GM19372 (cell line): ENCODE results near the gene TMEM273.
"Not testable (repeated sequence)": the region's sequence is repeated elsewhere in the genome, so short reads cannot be mapped to it uniquely, and the experiment has no call there.

Source experiments
- ATAC-seq: cut with Tn5 transposase; IDR thresholded peaks from one replicate; pipeline ENCODE4 v1.9.1; 2021; ENCODE audit warnings: mild to moderate bottlenecking, low read depth, moderate library complexity; ENCODE audit not compliant: unreplicated experiment

The TMEM273 gene

GRCh38 chr10:49207113-49207512, 18.9 kb upstream of the TMEM273 start:
- no peak for ATAC-seq

GRCh38 chr10:49205206-49205605, 17.0 kb upstream of the TMEM273 start:
- no peak for ATAC-seq

GRCh38 chr10:49204119-49204518, 15.9 kb upstream of the TMEM273 start:
- ATAC-seq = no peak

GRCh38 chr10:49202266-49202665, 14.1 kb upstream of the TMEM273 start:
- no peak for ATAC-seq

GRCh38 chr10:49200854-49201253, 12.7 kb upstream of the TMEM273 start:
- ATAC-seq = no peak

GRCh38 chr10:49197171-49197570, 9.0 kb upstream of the TMEM273 start:
- ATAC-seq = no peak

- ATAC-seq = not testable (repeated sequence)
These were observed 7.7 kb upstream of the TMEM273 start for GRCh38 chr10:49195864-49196263.

DNA sequence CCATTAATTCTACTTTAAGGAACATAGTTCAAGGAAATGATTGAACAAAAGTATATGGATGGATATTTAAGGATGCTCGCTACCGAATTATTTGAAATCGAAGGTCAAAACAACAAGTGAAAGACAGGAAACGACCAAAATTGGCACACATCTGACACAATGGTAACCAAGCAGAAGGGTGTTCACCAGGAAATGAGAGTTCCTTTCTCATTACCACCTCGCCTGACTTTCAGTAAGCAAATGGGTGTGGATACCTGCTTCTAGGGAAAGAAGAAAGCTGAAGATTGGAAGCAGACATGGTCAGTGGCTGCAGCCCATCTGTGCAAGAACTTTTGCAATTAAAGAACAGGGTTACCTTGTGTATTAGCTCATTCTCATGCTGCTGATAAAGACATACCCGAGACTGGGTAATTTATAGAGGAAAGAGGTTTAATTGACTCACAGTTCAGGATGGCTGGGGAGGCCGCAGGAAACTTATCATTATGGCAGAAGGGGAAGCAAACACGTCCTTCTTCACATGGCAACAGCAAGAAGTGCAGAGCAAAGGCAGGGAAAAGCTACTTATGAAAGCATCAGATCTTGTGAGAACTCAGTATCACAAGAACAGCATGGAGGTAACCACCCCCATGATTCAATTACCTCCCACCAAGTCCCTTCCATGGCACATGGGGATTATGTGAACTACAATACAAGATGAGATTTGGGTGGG, 6.2 kb upstream of the TMEM273 start:
- no peak for ATAC-seq

- no peak for ATAC-seq
These were observed 3.2 kb upstream of the TMEM273 start for GRCh38 chr10:49191349-49191748.

- ATAC-seq = no peak
These were observed 1.2 kb upstream of the TMEM273 start for GRCh38 chr10:49189422-49189821.

DNA sequence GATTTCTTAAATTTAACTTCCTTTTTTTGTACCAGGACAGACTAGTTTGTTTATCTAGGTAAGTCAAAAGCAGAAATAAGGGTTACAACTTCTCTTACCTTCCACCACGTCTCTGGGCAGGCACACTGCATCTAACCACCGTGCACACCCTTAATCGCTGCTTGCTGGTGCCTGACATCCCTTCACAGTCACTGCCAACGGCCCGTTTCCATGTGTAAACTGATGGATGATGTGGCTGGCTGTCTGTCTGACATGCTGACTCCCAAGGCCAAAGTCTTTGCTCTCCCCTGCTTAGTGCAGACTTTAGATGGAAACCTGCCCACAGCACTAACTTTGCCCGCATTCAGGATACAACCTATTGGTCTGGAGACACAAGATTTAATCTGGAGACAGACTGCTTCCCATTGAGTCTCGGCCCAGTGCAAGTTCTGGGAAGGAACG, 1.1 kb downstream of the TMEM273 start:
- ATAC-seq = no peak

- no peak for ATAC-seq
These were observed 1.6 kb downstream of the TMEM273 start for GRCh38 chr10:49186613-49187012.

DNA sequence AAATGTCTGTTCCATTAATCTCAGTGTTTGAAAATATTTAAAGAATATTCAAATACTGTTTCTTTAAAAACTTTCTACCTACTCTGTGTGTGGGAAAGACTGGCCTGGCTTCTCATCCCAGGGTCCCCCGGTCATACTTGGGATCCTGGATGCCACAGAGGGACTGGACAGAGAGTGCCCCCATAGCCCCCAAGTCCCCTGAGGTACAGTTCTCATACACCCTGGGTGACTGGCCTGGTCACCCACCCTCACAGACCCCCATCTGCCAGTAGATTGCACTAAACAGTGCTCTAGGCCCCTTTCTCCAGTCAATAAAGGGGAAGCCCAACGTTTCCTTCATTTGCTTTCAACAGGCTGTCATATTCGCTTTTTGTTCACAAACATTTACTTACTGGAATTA, 3.0 kb downstream of the TMEM273 start:
- no peak for ATAC-seq

DNA sequence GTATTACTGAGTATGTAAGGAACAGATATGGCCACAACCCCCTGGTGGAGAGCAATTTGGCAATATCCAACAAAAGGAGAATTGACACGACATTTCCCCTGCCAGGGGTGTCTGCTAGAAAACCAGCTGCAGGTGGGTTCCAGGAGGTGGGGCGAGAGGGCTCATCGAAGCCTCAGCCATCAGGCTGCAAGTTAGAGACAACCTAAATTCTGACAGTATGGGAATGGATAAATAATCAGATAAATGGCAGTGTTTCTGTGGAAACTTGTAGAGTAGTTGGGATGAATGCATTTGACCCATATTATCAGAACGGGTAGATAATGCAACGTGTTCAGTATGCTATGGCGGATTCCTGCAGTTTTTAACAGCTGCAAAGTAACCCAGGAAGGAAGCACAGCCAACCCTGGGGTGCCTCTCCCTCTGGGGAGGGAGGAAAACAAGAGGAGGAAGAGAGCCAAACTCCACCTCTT, 3.5 kb downstream of the TMEM273 start:
- ATAC-seq = no peak

DNA sequence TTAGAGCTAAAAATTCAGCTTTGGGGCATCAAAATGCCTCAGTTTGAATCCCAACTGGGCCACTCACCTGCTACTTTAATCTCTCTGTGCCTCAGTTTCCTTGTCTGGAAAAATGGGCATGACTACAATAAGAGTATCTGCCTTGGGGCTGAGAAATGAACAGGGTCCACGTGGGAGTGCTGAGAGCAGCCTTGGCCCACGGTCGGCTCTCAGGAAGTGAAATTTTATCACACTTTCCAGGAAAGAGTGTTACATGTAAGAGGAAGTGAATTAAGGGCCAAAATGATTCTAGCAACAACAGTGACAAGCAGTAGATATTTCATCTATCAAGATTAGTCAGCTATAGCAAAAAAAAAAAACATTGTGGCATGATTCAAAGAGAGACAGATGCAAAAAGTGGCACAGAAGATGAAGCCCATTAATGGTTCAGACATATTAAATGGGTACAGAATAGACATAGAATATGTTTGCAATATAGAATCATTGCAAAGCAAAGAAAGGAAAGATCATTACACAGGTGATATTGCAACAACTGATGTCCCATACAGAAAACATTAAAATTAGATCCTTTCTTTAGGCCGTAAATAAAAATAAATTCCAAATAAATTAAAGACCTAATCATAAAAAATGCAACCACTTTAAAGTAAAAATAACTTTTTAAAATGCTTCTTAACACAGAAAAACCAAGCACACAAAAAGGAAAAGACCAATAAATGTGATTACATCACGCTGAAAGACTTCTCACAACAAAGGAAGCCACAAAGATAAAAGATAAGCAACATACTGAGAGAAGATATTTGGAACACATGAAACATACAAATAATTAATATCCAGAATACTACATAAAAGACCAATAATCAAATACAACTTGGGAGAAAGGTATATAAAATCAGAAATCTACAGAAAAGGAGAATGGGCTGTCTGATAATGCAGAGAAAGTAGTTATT, 4.3 kb downstream of the TMEM273 start:
- no peak for ATAC-seq

GRCh38 chr10:49182776-49183175, 5.4 kb downstream of the TMEM273 start:
- no peak for ATAC-seq

- ATAC-seq = no peak
These were observed 7.7 kb downstream of the TMEM273 start for GRCh38 chr10:49180444-49180860.

- no peak for ATAC-seq
These were observed 8.3 kb downstream of the TMEM273 start for GRCh38 chr10:49179699-49180443.

- ATAC-seq = no peak
These were observed 9.4 kb downstream of the TMEM273 start for GRCh38 chr10:49178489-49179471.
